GM18519 (cell line): Measurements from ENCODE around the gene RBM44.
"Not testable (repeated sequence)": the region's sequence is repeated elsewhere in the genome, so short reads cannot be mapped to it uniquely, and the experiment has no call there.

Experiments
- ATAC-seq: cut with Tn5 transposase; IDR thresholded peaks from one replicate; pipeline ENCODE4 v1.9.1; 2021; ENCODE audit warnings: mild to moderate bottlenecking, moderate library complexity; ENCODE audit not compliant: unreplicated experiment, low FRiP score

RBM44 gene

GRCh38 chr2:237798236-237799059 is at the start of gene RBM44:
Gene RBM44, plus strand, starts transcription at chr2:237798779. Its CDS starts 14,831 bp downstream, at chr2:237813610.
- no peak for ATAC-seq

GRCh38 chr2:237749002-237749401 is 49.6 kb upstream of the RBM44 start:
- ATAC-seq = no peak

GRCh38 chr2:237749961-237750360 is 48.6 kb upstream of the RBM44 start:
- ATAC-seq = no peak

GRCh38 chr2:237750441-237750840 is 48.1 kb upstream of the RBM44 start:
- ATAC-seq = not testable (repeated sequence)

- ATAC-seq = peak; percentile 92
These were observed 45.8 kb upstream of the RBM44 start for GRCh38 chr2:237752761-237753165.

- ATAC-seq = no peak
These were observed 44.4 kb upstream of the RBM44 start for GRCh38 chr2:237754182-237754581.

- no peak for ATAC-seq
These were observed 43.8 kb upstream of the RBM44 start for GRCh38 chr2:237754626-237755248.

GRCh38 chr2:237757616-237758015 is 41.0 kb upstream of the RBM44 start:
- no peak for ATAC-seq

GRCh38 chr2:237758185-237758584 is 40.4 kb upstream of the RBM44 start:
- ATAC-seq = no peak

- no peak for ATAC-seq
These were observed 39.4 kb upstream of the RBM44 start for GRCh38 chr2:237759176-237759575.

- no peak for ATAC-seq
These were observed 37.8 kb upstream of the RBM44 start for GRCh38 chr2:237760506-237761502.

GRCh38 chr2:237762291-237763182 is 36.0 kb upstream of the RBM44 start:
- not testable (repeated sequence) for ATAC-seq

- no peak for ATAC-seq
These were observed 34.8 kb upstream of the RBM44 start for GRCh38 chr2:237763812-237764211.

- ATAC-seq = not testable (repeated sequence)
These were observed 33.5 kb upstream of the RBM44 start for GRCh38 chr2:237765122-237765521.

- no peak for ATAC-seq
These were observed 32.7 kb upstream of the RBM44 start for GRCh38 chr2:237765875-237766274.

GRCh38 chr2:237766340-237766739 is 32.2 kb upstream of the RBM44 start:
- ATAC-seq = no peak

GRCh38 chr2:237772513-237772912 is 26.1 kb upstream of the RBM44 start:
- no peak for ATAC-seq

GRCh38 chr2:237773826-237774225 is 24.8 kb upstream of the RBM44 start:
- no peak for ATAC-seq

- ATAC-seq = no peak
These were observed 23.6 kb upstream of the RBM44 start for GRCh38 chr2:237774811-237775553.
